ENCODE measurements around the gene ABCD1.
A peak's percentile ranks its signal among the peaks of the same experiment; 100 is the strongest.

Gene ABCD1

GRCh38 chrX:153765138-153766079, 40.8 kb downstream of the ABCD1 start:
- peak overlapping the region; percentile 80 for H3K27ac ChIP-seq
- no peak for TF ChIP-seq CTCF (conservative IDR thresholded peaks at IDR 0.05)

GRCh38 chrX:153766098-153766817, 41.6 kb downstream of the ABCD1 start:
- H3K27ac ChIP-seq: peak overlapping the region; percentile 80
- no peak for TF ChIP-seq CTCF (conservative IDR thresholded peaks at IDR 0.05)

- no peak for TF ChIP-seq CTCF (conservative IDR thresholded peaks at IDR 0.05)
- H3K27ac ChIP-seq: no peak overlapping the region
Observed at GRCh38 chrX:153766871-153767673, 42.4 kb downstream of the ABCD1 start.

GRCh38 chrX:153767674-153768055, 43.0 kb downstream of the ABCD1 start:
- no peak overlapping the region for H3K27ac ChIP-seq
- no peak for TF ChIP-seq CTCF (conservative IDR thresholded peaks at IDR 0.05)

GRCh38 chrX:153768311-153769157, 43.9 kb downstream of the ABCD1 start:
- no peak for TF ChIP-seq CTCF (conservative IDR thresholded peaks at IDR 0.05)
- H3K27ac ChIP-seq: no peak overlapping the region

GRCh38 chrX:153769158-153769864, 44.7 kb downstream of the ABCD1 start:
- TF ChIP-seq CTCF (conservative IDR thresholded peaks at IDR 0.05): no peak
- no peak overlapping the region for H3K27ac ChIP-seq

All from VCaP (cell line).